ENCODE data around the gene RAP1B.

RAP1B gene

DNA sequence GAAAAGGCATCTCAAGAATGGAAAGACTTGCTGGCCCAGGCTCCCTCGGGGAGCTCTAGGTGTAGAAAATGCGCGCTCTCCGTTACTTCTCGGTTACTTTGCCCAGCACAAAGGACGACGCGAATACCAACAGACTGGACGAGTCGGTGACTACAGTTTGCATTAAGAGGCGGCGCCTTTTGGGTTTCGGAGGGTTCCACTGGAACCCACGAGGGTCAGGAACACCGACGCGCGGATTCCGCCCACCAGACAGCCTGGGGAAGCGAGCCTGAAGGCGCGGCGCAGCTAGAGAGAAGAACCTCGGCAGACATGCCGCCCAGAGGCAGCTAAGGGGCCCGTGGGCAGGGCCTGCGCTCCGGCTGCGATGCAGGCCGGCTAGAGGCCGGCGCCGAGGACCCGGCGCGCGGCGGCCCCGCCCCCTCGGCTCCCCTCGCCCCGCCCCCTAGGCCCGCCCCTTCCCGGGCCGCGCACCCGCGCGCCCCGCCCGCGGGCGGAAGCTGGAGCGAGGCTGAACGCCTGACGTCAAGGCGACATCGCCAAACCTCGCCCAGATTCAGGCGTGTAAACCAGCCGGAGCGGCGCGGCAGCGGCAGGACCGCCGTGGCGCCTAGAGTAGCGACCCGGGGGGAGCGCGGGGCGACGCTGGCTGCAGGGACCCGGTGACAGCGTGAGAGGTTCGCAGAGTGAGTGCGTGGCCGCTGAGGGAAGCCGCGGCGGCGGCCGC, at the start of gene RAP1B:
RAP1B (plus strand) TSS at position 530 of the 724 bp plus-strand sequence. CDS start 37,826 bp downstream, outside the sequence.
- TF ChIP-seq, protein P1, sequence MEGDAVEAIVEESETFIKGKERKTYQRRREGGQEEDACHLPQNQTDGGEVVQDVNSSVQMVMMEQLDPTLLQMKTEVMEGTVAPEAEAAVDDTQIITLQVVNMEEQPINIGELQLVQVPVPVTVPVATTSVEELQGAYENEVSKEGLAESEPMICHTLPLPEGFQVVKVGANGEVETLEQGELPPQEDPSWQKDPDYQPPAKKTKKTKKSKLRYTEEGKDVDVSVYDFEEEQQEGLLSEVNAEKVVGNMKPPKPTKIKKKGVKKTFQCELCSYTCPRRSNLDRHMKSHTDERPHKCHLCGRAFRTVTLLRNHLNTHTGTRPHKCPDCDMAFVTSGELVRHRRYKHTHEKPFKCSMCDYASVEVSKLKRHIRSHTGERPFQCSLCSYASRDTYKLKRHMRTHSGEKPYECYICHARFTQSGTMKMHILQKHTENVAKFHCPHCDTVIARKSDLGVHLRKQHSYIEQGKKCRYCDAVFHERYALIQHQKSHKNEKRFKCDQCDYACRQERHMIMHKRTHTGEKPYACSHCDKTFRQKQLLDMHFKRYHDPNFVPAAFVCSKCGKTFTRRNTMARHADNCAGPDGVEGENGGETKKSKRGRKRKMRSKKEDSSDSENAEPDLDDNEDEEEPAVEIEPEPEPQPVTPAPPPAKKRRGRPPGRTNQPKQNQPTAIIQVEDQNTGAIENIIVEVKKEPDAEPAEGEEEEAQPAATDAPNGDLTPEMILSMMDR (IDR thresholded peaks at IDR 0.05), result no peak

DNA sequence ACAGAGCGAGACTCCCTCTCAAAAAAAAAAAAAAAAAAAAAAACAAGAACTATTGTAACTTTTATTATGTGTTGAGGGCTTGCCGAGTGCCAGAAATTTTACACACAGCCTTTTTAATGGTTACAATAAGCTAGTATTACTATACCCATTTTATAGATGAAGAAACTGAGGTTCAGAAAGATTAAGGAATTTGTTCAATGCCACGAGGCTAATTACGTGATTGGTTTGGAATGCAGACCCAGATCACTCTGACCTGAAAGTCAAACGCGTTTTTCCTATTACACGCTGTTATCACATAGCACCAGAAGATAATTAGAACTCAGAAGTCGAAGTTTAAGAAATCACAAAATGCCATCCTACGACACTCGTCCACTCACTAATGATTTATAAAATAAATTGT, 48.9 kb upstream of the RAP1B start:
- TF ChIP-seq, protein P1 (IDR thresholded peaks at IDR 0.05), result no peak

DNA sequence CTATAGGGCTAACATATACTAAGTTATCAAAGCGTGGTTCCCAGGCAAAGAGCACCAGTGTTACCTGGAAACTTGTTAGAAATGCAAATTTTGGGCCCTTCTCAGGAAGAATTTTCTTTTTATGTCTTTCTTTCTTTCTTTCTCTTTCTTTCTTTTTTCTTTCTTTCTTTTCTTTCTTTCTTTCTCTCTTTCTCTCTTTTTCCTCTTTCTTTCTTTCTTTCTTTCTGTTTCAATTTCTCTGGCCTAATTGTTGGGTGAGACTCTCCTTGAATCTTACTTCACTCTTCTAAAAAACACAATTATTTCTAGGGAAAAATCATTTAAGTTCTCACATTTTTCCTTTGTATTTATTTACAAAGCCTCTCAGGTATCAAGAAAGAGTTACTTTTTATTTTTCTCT, 46.5 kb upstream of the RAP1B start:
- TF ChIP-seq, protein P1 (IDR thresholded peaks at IDR 0.05), result no peak

DNA sequence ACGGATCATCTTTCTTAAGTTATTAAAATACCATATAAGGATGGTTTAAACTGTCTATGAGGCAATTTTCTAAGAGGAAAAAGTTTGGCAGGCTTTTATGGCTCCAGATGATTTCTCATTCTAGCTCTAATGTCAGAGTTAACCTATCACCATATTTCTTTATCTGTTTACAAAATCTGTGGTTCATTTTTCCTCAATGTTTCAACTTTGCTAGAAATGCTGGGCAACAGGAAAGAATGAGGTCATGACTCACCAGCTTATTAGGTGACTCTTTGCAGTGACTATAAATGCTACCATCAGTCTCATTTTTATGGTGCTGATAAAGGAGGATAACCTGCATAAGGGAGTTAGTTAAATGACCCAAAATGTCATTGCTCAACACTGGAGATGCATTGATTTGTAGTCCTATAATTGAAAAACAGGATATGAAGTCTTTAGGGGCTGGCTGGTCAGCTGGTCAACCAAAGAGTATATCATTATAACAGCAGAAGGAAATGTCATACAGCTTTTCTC, 45.3 kb upstream of the RAP1B start:
- TF ChIP-seq, protein P1 (IDR thresholded peaks at IDR 0.05), result no peak

DNA sequence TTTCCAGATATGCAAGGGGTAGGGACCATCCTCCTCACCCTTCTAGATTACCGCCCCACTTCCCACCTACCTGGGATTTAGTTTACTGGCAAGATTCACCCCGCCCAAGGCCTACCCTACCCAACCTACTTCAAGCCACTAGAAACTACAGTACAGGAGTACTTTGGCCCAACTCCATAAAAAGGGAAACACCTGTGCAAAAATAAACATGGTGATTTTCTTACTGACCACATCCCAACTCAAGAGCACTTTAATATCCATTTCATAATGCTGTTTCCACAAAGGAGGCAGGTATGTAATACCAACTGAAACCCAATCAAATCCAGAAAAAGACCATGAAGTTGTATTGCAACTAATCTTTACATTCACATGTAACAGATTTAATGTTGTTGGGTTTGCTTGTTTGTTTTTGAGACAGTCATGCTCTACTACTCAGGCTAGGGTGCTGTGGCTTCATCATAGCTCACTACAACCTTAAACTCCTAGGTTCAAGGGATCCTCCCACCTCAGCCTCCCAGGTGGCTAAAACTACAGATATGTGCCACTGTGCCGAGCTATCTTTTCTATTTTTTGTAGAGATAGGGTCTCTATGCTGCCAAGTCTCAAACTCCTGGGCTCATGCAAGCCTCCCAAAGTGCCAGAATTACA, 41.7 kb upstream of the RAP1B start:
- TF ChIP-seq, protein P1 (IDR thresholded peaks at IDR 0.05), result no peak

DNA sequence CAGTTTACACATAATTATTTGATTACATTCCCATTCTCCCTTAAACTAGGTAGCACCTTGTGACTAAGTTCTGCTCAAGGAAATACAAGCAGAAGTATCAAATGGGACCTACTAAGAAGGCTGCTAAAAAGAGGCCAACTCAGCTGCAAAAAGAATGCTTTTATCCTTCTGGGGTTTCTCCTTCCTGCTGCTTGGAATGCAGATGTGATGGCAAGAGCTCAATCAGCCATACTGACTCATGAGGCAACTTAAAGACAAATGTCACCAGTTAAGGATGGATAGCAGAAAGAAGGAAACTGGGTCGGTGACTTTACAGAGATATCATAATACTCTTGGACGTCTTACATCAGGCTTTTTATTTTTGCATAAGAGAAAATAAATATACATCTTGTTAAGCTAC, 38.0 kb upstream of the RAP1B start:
- TF ChIP-seq, protein P1 (IDR thresholded peaks at IDR 0.05), result no peak

DNA sequence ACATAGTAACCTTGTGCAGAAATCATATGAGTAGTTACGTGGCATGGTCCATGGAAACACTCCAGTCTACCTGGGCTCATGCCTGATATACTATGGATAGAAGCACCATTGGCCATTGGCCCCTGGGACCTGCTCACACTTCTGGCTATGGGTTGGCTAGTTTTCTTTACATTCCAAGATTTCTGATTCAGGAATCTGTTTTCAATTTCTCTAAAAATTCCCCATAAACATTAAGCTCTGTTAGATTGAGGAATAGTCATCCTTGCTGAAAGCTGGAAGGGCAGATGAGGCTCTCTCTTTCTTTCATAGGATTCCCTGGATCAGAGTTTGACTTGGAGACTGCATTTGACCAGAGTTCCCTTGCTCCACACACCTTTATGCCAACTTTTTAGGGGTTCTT, 37.3 kb upstream of the RAP1B start:
- TF ChIP-seq, protein P1 (IDR thresholded peaks at IDR 0.05), result no peak
